C4-2B (cell line): ENCODE data around the gene TRIM63.
"Not testable (repeated sequence)": the region's sequence is repeated elsewhere in the genome, so short reads cannot be mapped to it uniquely, and the experiment has no call there.

Experiments used
- ZFX ChIP-seq: fragments of 450-650 bp; IDR thresholded peaks from 2 replicates; pipeline ENCODE4 v1.6.1; 2017
- TF ChIP-seq, protein P1 (sequence below): fragments of 450-650 bp; conservative IDR thresholded peaks from 2 replicates; pipeline ENCODE4 v1.5.1; 2017; ENCODE audit warnings: mild to moderate bottlenecking

DNA sequence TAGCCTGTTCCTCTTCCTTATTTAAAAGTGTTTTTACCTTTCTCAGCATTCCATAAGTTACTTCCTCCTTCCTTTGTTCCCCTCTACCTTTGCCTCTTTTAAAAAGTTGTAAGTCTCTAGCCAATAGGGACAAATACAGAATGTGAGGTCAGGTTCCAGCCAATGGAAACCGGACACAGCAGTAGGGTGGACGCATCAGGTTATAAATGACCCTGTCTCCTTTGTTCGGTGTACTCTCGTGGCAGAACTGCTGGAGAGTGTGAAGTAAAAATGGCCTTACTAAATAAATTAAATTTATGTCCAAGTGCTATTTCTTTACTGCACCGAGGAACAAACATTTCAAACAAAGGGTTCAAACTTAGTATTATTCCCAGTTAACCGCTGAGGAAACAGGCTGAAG, 26.1 kb upstream of the TRIM63 start:
- TF ChIP-seq, protein P1, sequence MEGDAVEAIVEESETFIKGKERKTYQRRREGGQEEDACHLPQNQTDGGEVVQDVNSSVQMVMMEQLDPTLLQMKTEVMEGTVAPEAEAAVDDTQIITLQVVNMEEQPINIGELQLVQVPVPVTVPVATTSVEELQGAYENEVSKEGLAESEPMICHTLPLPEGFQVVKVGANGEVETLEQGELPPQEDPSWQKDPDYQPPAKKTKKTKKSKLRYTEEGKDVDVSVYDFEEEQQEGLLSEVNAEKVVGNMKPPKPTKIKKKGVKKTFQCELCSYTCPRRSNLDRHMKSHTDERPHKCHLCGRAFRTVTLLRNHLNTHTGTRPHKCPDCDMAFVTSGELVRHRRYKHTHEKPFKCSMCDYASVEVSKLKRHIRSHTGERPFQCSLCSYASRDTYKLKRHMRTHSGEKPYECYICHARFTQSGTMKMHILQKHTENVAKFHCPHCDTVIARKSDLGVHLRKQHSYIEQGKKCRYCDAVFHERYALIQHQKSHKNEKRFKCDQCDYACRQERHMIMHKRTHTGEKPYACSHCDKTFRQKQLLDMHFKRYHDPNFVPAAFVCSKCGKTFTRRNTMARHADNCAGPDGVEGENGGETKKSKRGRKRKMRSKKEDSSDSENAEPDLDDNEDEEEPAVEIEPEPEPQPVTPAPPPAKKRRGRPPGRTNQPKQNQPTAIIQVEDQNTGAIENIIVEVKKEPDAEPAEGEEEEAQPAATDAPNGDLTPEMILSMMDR, result not testable (repeated sequence)
- TF ChIP-seq ZFX, result not testable (repeated sequence)
